Natural killer cell (primary cell): ENCODE measurements around the gene VPREB1. TPM values are rescaled to one million over a fixed set of nuclear protein-coding genes. Genes with fewer than 3 reads are reported as not detected.
"Not testable (repeated sequence)": the region's sequence is repeated elsewhere in the genome, so short reads cannot be mapped to it uniquely, and the experiment has no call there.

Experiments used
- ATAC-seq, 3 donors: fragments of 150-1000 bp in 2 of 3; fragments of 200-7000 bp in 1 of 3; cut with Tn5 transposase; 1 replicate in 1 of 3; 2 replicates in 2 of 3; pipeline ENCODE4 v1.10.0; 2021; ENCODE audit warnings: mild to moderate bottlenecking in 2 of 3, moderate library complexity in 2 of 3
- DNase-seq, 2 donors: peaks; one replicate each; pipeline versions ENCODE4 v3.0.0 to v3.0.0-alpha.2; 2013 to 2021; ENCODE audit warnings: mixed read lengths in 1 of 2
- H3K27ac ChIP-seq: one replicate; pipeline ENCODE4 v1.5.1; 2013; ENCODE audit warnings: mild to moderate bottlenecking, low read length
- H3K27me3 ChIP-seq: one replicate; pipeline ENCODE4 v1.6.1; 2013; ENCODE audit warnings: low read length; ENCODE audit not compliant: control insufficient read depth, insufficient read depth
- H3K36me3 ChIP-seq: one replicate; pipeline ENCODE4 v1.6.1; 2013; ENCODE audit warnings: low read length; ENCODE audit not compliant: control insufficient read depth, insufficient read depth
- H3K4me1 ChIP-seq: one replicate; pipeline ENCODE4 v1.6.1; 2013; ENCODE audit warnings: low read length; ENCODE audit not compliant: control insufficient read depth, insufficient read depth
- H3K4me3 ChIP-seq: one replicate; pipeline ENCODE4 v1.5.1; 2013; ENCODE audit warnings: low read length
- H3K9me3 ChIP-seq: one replicate; pipeline ENCODE4 v1.6.1; 2013; ENCODE audit warnings: low read length; ENCODE audit not compliant: control insufficient read depth, insufficient read depth
- H3K27ac Mint-ChIP-seq, 2 donors: one replicate each; pipeline ENCODE4 v1.8.0; 2022; ENCODE audit warnings: mild to moderate bottlenecking in 2 of 2, mixed read lengths in 2 of 2, moderate library complexity in 1 of 2
- H3K27me3 Mint-ChIP-seq, 2 donors: one replicate each; pipeline ENCODE4 v1.8.0; 2022; ENCODE audit warnings: low read depth in 2 of 2, mixed read lengths in 2 of 2
- H3K36me3 Mint-ChIP-seq: one replicate; pipeline ENCODE4 v1.8.0; 2022; ENCODE audit warnings: mixed read lengths
- H3K4me1 Mint-ChIP-seq, 2 donors: one replicate each; pipeline ENCODE4 v1.8.0; 2022; ENCODE audit warnings: mixed read lengths in 2 of 2
- H3K4me3 Mint-ChIP-seq: one replicate; pipeline ENCODE4 v1.8.0; 2022; ENCODE audit warnings: mild to moderate bottlenecking, moderate library complexity, mixed read lengths
- H3K9me3 Mint-ChIP-seq, 2 donors: one replicate each; pipeline ENCODE4 v1.8.0; 2022; ENCODE audit warnings: mixed read lengths in 2 of 2
- WGBS: methylation state at CpG from one replicate; pipeline ENCODE4 v1.1.7; 2013; ENCODE audit warnings: missing lambda C conversion rate; ENCODE audit not compliant: insufficient coverage; 5-methylcytosine and 5-hydroxymethylcytosine counted together
- intact Hi-C: fragments of 100-400 bp; cut with micrococcal nuclease; formaldehyde crosslinking; loops from one replicate; pipeline ENCODE4 v1.14.2; 2022
- total RNA-seq, 4 donors: library from RNA; stranded (reverse); fragments of 120-200 nt in 1 of 4; gene quantifications; one replicate each; pipeline versions ENCODE4 v1.2.3 to v1.2.4, GENCODE V29; 2013 to 2022

Gene VPREB1
- total RNA-seq, 3 donors from 2014 or later (not counting 1 experiment from before 2014, with no cell fraction given) = not detected

GRCh38 chr22:22294641-22295040, 50.1 kb downstream of the VPREB1 start:
- H3K36me3 Mint-ChIP-seq, H3K27me3 Mint-ChIP-seq, H3K9me3 Mint-ChIP-seq: not testable (repeated sequence)

More at GRCh38 chr22:22294641-22295040, 50.1 kb downstream of the VPREB1 start:
- H3K27ac ChIP-seq, H3K9me3 ChIP-seq, H3K4me3 Mint-ChIP-seq, H3K27me3 ChIP-seq, DNase-seq, H3K27ac Mint-ChIP-seq, H3K4me3 ChIP-seq, H3K4me1 ChIP-seq, intact Hi-C loops, H3K36me3 ChIP-seq, ATAC-seq: not testable (repeated sequence)
- WGBS = 96% methylated on average over 12 of the region's 13 CpGs
- H3K4me1 Mint-ChIP-seq = peaks cover 9 to 22% of the 10 kb centered on the region in 2 donors
